Measurements from ENCODE around the gene ZMAT5.

DNA sequence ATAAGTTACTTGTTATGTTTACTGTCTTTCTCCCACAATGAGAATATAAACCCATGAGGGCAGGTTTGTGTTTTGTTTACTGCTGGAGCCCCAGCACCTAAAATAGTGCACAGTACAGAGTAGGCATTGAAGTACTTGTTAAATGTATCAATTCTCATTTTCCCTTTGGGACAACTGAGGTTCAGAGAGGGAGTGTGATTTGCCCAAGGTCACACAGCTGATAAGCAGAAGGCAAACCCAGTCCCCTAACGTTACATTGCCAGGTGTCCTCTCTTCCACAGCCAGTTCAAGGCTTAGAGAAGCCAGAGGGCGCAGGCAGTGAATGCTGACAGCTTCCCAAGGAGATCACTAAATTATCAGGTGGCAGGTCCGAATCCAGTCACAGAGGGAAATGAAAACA lies 16.8 kb downstream of the ZMAT5 start:
- TF ChIP-seq, protein P1, sequence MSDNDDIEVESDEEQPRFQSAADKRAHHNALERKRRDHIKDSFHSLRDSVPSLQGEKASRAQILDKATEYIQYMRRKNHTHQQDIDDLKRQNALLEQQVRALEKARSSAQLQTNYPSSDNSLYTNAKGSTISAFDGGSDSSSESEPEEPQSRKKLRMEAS (IDR thresholded peaks at IDR 0.05) = no peak
- TF ChIP-seq, protein P2, sequence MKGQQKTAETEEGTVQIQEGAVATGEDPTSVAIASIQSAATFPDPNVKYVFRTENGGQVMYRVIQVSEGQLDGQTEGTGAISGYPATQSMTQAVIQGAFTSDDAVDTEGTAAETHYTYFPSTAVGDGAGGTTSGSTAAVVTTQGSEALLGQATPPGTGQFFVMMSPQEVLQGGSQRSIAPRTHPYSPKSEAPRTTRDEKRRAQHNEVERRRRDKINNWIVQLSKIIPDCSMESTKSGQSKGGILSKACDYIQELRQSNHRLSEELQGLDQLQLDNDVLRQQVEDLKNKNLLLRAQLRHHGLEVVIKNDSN (IDR thresholded peaks at IDR 0.05) = no peak
- TF ChIP-seq FOXM1 (IDR thresholded peaks at IDR 0.05; ENCODE audit: borderline replicate concordance, low read depth) (no peak), TEAD4 (IDR thresholded peaks at IDR 0.05) (no peak), TCF12 (IDR thresholded peaks at IDR 0.05; ENCODE audit: low read depth) (no peak), ZBTB7A (IDR thresholded peaks at IDR 0.05; ENCODE audit: low read depth) (no peak), EGR1 (IDR thresholded peaks at IDR 0.05) (no peak), NFIC (IDR thresholded peaks at IDR 0.05) (no peak), TAF1 (IDR thresholded peaks at IDR 0.05; ENCODE audit: low read depth) (no peak), CEBPB (IDR thresholded peaks at IDR 0.05) (no peak), EP300 (IDR thresholded peaks at IDR 0.05; ENCODE audit: borderline replicate concordance) (no peak), CREB1 (IDR thresholded peaks at IDR 0.05; ENCODE audit: low read depth) (no peak)
- TF ChIP-seq, protein P3, sequence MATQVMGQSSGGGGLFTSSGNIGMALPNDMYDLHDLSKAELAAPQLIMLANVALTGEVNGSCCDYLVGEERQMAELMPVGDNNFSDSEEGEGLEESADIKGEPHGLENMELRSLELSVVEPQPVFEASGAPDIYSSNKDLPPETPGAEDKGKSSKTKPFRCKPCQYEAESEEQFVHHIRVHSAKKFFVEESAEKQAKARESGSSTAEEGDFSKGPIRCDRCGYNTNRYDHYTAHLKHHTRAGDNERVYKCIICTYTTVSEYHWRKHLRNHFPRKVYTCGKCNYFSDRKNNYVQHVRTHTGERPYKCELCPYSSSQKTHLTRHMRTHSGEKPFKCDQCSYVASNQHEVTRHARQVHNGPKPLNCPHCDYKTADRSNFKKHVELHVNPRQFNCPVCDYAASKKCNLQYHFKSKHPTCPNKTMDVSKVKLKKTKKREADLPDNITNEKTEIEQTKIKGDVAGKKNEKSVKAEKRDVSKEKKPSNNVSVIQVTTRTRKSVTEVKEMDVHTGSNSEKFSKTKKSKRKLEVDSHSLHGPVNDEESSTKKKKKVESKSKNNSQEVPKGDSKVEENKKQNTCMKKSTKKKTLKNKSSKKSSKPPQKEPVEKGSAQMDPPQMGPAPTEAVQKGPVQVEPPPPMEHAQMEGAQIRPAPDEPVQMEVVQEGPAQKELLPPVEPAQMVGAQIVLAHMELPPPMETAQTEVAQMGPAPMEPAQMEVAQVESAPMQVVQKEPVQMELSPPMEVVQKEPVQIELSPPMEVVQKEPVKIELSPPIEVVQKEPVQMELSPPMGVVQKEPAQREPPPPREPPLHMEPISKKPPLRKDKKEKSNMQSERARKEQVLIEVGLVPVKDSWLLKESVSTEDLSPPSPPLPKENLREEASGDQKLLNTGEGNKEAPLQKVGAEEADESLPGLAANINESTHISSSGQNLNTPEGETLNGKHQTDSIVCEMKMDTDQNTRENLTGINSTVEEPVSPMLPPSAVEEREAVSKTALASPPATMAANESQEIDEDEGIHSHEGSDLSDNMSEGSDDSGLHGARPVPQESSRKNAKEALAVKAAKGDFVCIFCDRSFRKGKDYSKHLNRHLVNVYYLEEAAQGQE (IDR thresholded peaks at IDR 0.05; ENCODE audit: low read depth) = no peak
